Psoas muscle (tissue), 8 donors: ENCODE results near the gene KLF16. TPM values are rescaled to one million over a fixed set of nuclear protein-coding genes. Genes with fewer than 3 reads are reported as not detected.

Source experiments
- ATAC-seq, 4 donors: fragments of 200-7000 bp; cut with Tn5 transposase; one replicate each; pipeline ENCODE4 v1.9.1; 2020; ENCODE audit warnings: moderate library complexity in 3 of 4, mild to moderate bottlenecking in 2 of 4
- DNase-seq, 2 donors: peaks; one replicate each; pipeline ENCODE4 v3.0.0-alpha.2; 2020
- H3K27ac ChIP-seq: fragments of 200-600 bp; one replicate; pipeline ENCODE4 v1.8.0; 2022
- H3K27me3 ChIP-seq, 3 donors: fragments of 200-600 bp in 1 of 3; one replicate each; pipeline versions ENCODE4 v1.6.1 to v1.8.0; 2013 to 2022; ENCODE audit warnings: low read length in 2 of 3, mild to moderate bottlenecking in 2 of 3, moderate library complexity in 1 of 3; ENCODE audit not compliant: insufficient read depth in 3 of 3
- H3K36me3 ChIP-seq, 2 donors: fragments of 200-600 bp in 1 of 2; one replicate each; pipeline versions ENCODE4 v1.6.1 to v1.8.0; 2013 to 2022; ENCODE audit warnings: low read depth in 1 of 2, mild to moderate bottlenecking in 1 of 2, moderate library complexity in 1 of 2; ENCODE audit not compliant: insufficient read depth in 1 of 2
- H3K4me1 ChIP-seq: fragments of 200-600 bp; one replicate; pipeline ENCODE4 v1.8.0; 2022
- H3K4me3 ChIP-seq: fragments of 200-600 bp; one replicate; pipeline ENCODE4 v1.8.0; 2022; ENCODE audit warnings: mild to moderate bottlenecking
- H3K9me3 ChIP-seq: fragments of 200-600 bp; one replicate; pipeline ENCODE4 v1.8.0; 2022
- WGBS, 3 donors: extraction: QIAGEN DNeasy Blood & Tissue Kit; methylation state at CpG; one replicate each; pipeline versions ENCODE4 v1.1.6 to v1.1.7; 2013; 5-methylcytosine and 5-hydroxymethylcytosine counted together
- intact Hi-C, 2 donors: fragments of 100-400 bp; cut with DNase I; formaldehyde crosslinking; loops; one replicate each; pipeline versions ENCODE4 v1.11.0 to v1.14.2; 2022
- polyA plus RNA-seq, 3 donors: library from polyadenylated mRNA; stranded (reverse); fragments of 200-250 nt; gene quantifications; one replicate each; pipeline ENCODE4 v1.2.3, GENCODE V29; 2013
- total RNA-seq, 4 donors: library from RNA; stranded (reverse); fragmentation: NEBNext Ultra II Directional in 2 of 4; extraction: Animal tissue kit (Norgen Biotek cat#: 25700) in 2 of 4; gene quantifications; one replicate each; pipeline versions ENCODE4 v1.2.1 to v1.2.4, GENCODE V29; 2021 to 2023
- TF ChIP-seq, protein P1 (sequence below): fragments of 200-600 bp; IDR thresholded peaks from one replicate; pipeline ENCODE4 v1.8.0; 2022; ENCODE audit warnings: antibody characterized with exemption
- donor health status: healthy with polysubstance abuse.
- donor health status: DM: no; HTN: no; CAD: no; lungs with moderate emphysema.
- donor health status: Bipolar disorder and iron deficiency.
- donor health status: healthy.
- donor health status: DM: yes; HTN: yes; CAD: no.
- donor health status: DM: no; HTN: no; CAD: no.
- donor health status: DM: no; HTN: no; CAD: no.
- donor health status: DM: yes; HTN: yes; CAD: no.

KLF16 gene
- total and polyA plus RNA-seq, 7 donors, result 2.2 to 13.0 (median 3.3) TPM

DNA sequence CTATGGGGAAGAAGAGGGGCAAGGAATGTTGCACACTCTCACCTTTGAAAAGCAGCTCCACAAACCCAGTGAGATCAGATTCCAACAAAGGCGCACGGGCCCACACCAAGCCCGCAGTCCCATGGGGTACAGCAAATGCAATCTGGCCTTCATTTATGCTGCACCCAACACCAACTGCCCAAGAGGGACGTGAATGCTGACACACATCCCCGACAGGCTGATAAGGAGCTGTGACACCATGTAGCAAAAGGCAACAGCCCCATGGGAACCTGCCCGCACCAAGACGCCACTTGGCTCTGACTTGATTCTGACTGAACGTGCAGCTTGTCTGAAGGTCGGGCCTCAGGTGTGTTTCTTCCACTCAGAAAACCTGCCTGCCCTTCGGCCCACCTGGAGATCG is 32.4 kb downstream of the KLF16 start:
- H3K9me3 ChIP-seq, result no peaks in the 10 kb centered on the region
- ATAC-seq (no peak), DNase-seq (no peak)
- no peak overlapping the region for H3K4me3 ChIP-seq
- TF ChIP-seq, protein P1, sequence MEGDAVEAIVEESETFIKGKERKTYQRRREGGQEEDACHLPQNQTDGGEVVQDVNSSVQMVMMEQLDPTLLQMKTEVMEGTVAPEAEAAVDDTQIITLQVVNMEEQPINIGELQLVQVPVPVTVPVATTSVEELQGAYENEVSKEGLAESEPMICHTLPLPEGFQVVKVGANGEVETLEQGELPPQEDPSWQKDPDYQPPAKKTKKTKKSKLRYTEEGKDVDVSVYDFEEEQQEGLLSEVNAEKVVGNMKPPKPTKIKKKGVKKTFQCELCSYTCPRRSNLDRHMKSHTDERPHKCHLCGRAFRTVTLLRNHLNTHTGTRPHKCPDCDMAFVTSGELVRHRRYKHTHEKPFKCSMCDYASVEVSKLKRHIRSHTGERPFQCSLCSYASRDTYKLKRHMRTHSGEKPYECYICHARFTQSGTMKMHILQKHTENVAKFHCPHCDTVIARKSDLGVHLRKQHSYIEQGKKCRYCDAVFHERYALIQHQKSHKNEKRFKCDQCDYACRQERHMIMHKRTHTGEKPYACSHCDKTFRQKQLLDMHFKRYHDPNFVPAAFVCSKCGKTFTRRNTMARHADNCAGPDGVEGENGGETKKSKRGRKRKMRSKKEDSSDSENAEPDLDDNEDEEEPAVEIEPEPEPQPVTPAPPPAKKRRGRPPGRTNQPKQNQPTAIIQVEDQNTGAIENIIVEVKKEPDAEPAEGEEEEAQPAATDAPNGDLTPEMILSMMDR, result no peak
- H3K36me3 ChIP-seq, result peaks cover 3 to 29% of the 10 kb centered on the region in 2 donors
- intact Hi-C loops, result no loop called here
- no peak overlapping the region for H3K27ac ChIP-seq
- WGBS, 3 donors, result 84 to 90% (median 86%) methylated on average over 11 of the region's 11 CpGs
- H3K4me1 ChIP-seq, result peaks cover 1% of the 10 kb centered on the region
- no peaks in the 10 kb centered on the region for H3K27me3 ChIP-seq

DNA sequence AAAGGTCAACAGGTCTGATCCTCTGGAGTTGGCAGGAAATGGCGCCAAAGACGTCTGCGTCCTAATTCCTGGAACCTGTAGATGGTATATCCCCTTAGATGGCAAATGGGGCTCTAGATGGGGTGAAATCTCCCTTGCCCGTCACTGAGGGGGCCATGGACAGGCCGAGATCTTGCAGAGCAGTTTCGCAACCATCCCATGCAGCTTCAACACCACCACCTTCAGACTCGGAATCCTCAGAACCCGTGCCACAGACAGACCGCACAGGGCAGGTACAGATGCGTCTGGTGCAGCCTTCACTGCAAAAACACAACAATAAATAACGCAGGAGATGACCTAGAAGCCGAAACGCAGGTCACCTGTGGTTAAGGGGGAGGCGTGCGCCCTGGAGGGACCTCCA is 32.8 kb downstream of the KLF16 start:
- DNase-seq (no peak), ATAC-seq (no peak)
- Histone ChIP-seq H3K27me3 (no peaks in the 10 kb centered on the region), H3K36me3 (peaks cover 3 to 31% of the 10 kb centered on the region in 2 donors), H3K4me1 (peaks cover 5% of the 10 kb centered on the region), H3K9me3 (no peaks in the 10 kb centered on the region), H3K27ac (no peak overlapping the region), H3K4me3 (no peak overlapping the region)
- TF ChIP-seq, protein P1, result no peak
- intact Hi-C loops, result no loop called here
- whole genome bisulfite sequencing, 3 donors, result 90 to 91% (median 90%) methylated on average over 15 of the region's 15 CpGs

DNA sequence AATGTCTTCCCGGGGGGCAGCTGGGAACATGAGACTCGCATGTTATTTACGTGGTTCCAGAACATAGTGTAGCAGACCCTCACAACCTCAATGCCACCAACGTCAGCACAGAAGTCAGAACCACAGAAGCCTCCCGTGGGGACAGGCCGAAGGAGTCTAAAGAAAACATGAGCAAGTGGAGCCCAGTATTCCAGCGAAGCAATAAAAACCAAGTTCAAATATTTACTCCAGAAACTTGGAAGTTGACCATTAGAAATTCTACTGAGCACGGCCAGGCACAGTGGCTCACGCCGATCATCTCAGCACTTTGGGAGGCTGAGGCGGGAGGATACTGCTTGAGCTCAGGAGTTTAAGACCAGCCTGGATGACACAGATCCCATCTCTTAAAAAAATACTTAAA is 33.4 kb downstream of the KLF16 start:
- no peak for ATAC-seq
- no peaks in the 10 kb centered on the region for H3K27me3 ChIP-seq
- intact Hi-C loops, result loop anchor here in 1 of 2 donors (5.0 to 10.0 kb wide), 2 partner anchors 158 to 285 kb away; no protein-coding TSS in a partner anchor
- no peaks in the 10 kb centered on the region for H3K9me3 ChIP-seq
- peaks cover 3 to 37% of the 10 kb centered on the region in 2 donors for H3K36me3 ChIP-seq
- TF ChIP-seq, protein P1, result no peak
- DNase-seq, result no peak
- H3K4me3 ChIP-seq, result no peak overlapping the region
- 84 to 88% (median 85%) methylated on average over 11 of the region's 11 CpGs for WGBS, 3 donors
- H3K4me1 ChIP-seq, result peaks cover 5% of the 10 kb centered on the region
- no peak overlapping the region for H3K27ac ChIP-seq

DNA sequence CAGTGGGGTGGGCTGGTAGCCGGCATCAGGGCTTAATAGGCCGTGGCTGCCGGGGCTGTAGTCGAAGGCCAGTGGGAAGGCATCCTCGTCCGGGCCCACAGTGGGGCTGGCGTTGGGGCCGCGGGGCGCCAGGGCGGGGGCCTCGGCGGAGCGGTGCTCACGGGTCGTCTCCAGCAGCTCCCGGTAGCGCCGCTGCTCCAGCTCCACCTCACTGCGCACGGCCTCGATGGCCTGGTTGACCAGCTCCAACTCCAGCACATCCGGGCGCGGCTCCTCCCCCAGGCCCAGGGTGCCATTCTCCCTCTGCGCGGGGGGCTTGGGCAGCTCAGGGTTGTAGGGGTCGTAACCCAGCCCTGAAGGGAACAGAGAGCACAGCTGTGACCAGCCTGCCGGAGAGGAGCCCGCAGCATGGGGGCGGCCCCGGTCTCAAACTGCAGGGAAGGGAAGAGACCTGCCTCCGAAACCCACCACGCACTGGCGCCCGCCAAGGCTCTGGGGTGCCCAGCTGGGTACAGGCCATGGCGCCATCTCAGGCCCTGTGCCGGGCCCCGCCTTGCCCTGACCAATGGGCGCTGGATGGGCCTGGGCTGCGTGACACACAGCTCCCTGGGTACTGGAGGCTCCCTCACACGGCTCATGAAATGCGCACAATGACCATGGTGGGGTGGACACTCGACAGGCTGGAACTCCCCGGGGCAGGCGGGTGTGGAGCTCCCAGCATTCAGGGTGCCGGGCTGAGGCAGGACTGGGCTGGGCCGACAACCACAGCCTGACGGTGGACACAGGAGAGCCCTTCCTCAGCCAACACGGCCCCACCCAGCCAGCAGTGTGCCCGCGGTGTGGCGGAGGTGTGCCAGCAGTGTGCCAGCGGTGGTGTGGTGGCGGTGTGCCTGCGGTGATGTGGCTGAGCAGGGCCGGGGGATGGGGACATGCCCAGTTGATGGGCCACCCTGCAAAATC is 34.8 kb downstream of the KLF16 start:
- ATAC-seq (peak in 1 of 4 donors; percentile 9), DNase-seq (no peak)
- no peak overlapping the region for H3K4me3 ChIP-seq
- H3K4me1 ChIP-seq, result peaks cover 5% of the 10 kb centered on the region
- intact Hi-C loops, result loop anchor here in 1 of 2 donors (5.0 to 10.0 kb wide), 2 partner anchors 156 to 284 kb away; no protein-coding TSS in a partner anchor
- H3K9me3 ChIP-seq, result no peaks in the 10 kb centered on the region
- 89 to 92% (median 91%) methylated on average over 55 to 57 of the region's 57 CpGs for WGBS, 3 donors
- TF ChIP-seq, protein P1, result no peak
- H3K27me3 ChIP-seq, result no peaks in the 10 kb centered on the region
- H3K36me3 ChIP-seq, result peaks cover 3 to 51% of the 10 kb centered on the region in 2 donors
- H3K27ac ChIP-seq, result no peak overlapping the region
